GM12891 (cell line): ENCODE data around the gene TBX3. TPM values are rescaled to one million over a fixed set of nuclear protein-coding genes. Genes with fewer than 3 reads are reported as not detected.
"Not testable (repeated sequence)": the region's sequence is repeated elsewhere in the genome, so short reads cannot be mapped to it uniquely, and the experiment has no call there.

Source experiments
- DNase-seq: peaks from one replicate; pipeline ENCODE4 v3.0.0; 2011; ENCODE audit warnings: low spot score; ENCODE audit not compliant: insufficient read length
- FAIRE-seq: peaks from 2 replicates; lab custom pipeline; 2011; peaks lifted over from hg19 to GRCh38; lab: Jason Lieb, UNC
- PAX5 ChIP-seq: IDR thresholded peaks from 2 replicates; pipeline ENCODE4 v1.6.1; 2011; ENCODE audit warnings: low read length, moderate library complexity, mild to moderate bottlenecking; ENCODE audit not compliant: insufficient read depth, severe bottlenecking
- POLR2A ChIP-seq: IDR thresholded peaks from 2 replicates; pipeline ENCODE4 v1.6.1; 2011; ENCODE audit warnings: low read depth, low read length, control low read depth
- POLR2AphosphoS5 ChIP-seq: IDR thresholded peaks from 2 replicates; pipeline ENCODE4 v1.6.1; 2011; ENCODE audit warnings: low read depth, low read length, control low read depth
- POU2F2 ChIP-seq: IDR thresholded peaks from 2 replicates; pipeline ENCODE4 v1.6.1; 2011; ENCODE audit warnings: low read depth, mild to moderate bottlenecking, control low read depth, low read length, moderate library complexity
- SPI1 ChIP-seq: IDR thresholded peaks from 2 replicates; pipeline ENCODE4 v1.6.1; 2011; ENCODE audit warnings: low read depth, low read length, control low read depth
- TAF1 ChIP-seq: IDR thresholded peaks from 2 replicates; pipeline ENCODE4 v1.6.1; 2011; ENCODE audit warnings: low read depth, low read length, control low read depth
- polyA plus RNA-seq: library from polyadenylated mRNA; unstranded; fragments of >200 nt; gene quantifications from one replicate; pipeline ENCODE4 v1.2.1, GENCODE V29; 2012; ENCODE audit warnings: low read depth, missing spikeins, inconsistent platforms; ENCODE audit not compliant: missing spikeins

TBX3 gene
- 0.01 TPM for polyA plus RNA-seq

DNA sequence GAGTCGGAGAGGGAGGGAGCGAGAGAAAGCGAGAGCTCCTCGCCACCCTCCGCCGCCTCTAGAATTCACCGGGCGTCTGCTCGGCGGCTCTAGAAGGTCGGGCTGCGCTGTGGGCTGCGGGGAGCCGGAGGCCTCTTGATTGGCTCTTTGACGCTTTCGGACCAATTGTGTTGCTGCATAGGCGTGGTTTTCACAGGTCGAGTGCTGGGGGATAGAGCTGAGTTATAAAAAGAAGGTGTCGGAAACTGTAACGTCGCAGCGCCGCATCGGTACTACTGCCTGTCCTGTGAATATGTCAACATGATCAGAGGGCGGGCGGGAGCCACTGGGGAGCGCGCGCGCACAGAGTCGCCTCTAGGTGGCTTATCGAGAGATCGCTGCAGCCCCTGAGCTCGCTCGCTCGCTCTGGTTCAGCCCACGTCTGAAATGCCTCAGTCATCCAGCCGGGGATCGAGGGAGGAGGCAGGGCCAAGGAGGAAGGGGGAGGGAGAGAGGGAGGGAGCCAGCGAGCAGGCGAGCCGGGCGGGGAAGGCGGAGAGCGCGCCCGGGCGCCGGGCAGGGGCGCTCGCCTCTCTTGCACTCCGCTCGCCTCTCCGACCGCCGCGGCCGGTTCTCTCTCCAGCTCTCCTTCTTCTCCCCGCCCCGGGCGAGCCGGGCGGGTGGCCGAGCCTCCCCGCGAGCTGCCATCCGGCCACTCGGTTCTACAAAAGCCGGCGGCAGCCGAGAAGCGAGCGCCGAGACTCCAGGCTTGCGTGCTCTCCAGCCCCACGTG is at the start of gene TBX3:
TSS of gene TBX3 (minus strand) at position 78 of the 772 bp plus-strand sequence. CDS start 975 bp downstream, outside the sequence.
- TF ChIP-seq POU2F2 = no peak
- no peak for TF ChIP-seq POLR2A
- TF ChIP-seq POLR2AphosphoS5 = no peak
- no peak for TF ChIP-seq SPI1
- TF ChIP-seq TAF1 = no peak
- TF ChIP-seq PAX5 = no peak
- FAIRE-seq (no peak), DNase-seq (no peak)

DNA sequence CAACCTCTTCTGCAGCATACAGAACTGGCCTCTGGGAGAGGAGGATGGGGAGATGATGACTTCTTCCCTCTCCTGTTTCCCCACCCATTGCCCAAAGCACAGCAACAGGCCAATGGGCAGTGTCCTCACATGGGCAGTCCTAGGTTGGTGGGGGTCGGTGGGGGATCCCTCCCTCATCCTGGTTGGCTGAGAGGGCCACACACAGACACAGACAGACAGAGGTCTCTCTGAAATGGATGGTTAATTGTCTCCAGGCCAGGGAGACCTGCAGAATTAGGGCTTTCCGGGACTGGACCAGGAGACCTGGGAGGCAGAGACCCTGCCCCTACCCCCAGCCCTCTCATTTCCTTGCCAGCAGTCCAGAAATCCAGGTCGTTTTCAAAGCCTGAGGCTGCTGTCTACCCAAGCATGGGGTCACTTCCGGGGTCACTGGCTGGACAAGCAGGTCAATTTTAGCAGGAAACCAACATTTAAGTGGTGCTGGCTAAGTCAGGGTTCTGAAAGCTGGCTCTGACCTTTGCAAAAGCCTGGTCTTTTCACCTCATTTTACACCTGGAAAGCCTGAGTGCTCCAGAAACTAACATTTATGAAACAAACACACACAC is 48.6 kb upstream of the TBX3 start:
- no peak for FAIRE-seq
- TF ChIP-seq TAF1 = no peak
- no peak for TF ChIP-seq POLR2A
- no peak for TF ChIP-seq POU2F2
- TF ChIP-seq POLR2AphosphoS5 = no peak
- no peak for TF ChIP-seq SPI1
- DNase-seq = no peak

DNA sequence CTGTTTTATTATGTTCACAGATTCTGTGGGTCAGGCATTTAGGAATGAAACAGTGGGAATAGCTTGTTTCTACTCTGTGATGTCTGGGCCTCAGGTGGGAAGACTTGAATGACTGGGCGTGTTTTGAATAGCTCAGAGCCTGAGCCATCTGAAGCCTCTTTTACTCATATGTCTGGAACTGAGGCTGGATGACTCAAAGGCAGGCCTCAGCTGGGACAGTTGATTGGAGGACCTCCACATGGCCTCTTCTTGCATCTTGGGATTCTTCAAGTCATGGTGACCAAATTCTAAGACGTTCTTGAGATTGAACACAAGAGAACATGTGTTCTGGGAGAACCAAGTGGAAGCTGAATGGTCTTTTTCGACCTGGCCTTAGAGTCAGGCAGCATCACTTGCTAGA is 45.8 kb upstream of the TBX3 start:
- FAIRE-seq (no peak), DNase-seq (no peak)
- no peak for TF ChIP-seq POLR2A
- no peak for TF ChIP-seq SPI1
- TF ChIP-seq POLR2AphosphoS5 = no peak
- TF ChIP-seq POU2F2 = no peak
- no peak for TF ChIP-seq TAF1
- TF ChIP-seq PAX5 = no peak

DNA sequence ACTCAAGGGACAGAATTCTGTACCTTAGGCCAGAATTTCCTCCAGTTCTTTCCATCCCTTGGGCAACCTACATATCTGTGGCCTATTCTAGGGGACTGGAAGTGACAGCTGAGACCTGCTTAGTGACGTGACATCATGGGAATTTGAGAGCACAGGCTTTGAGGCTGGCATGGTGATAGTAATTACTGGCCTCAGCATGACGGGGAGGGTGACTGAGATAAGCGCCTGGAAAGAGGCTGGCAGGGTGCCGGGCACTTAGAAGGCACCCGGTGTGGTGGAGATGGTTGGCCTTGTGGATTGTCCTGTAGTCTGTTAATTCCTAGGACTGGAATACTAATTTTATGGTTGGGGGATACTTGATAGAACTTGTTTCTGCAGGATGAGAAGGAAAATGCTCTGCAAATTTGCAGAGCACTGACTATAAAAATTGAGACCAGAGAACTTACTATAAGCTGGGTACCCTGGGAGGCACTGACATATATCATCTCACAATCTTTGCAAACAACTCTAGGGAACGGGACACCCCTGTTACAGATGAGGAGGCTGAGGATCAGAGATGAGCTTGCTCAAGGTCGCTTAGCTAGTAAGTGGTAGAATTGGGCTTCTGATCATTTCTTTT is 42.2 kb upstream of the TBX3 start:
- no peak for TF ChIP-seq POLR2A
- TF ChIP-seq TAF1 = no peak
- TF ChIP-seq POU2F2 = no peak
- TF ChIP-seq POLR2AphosphoS5 = no peak
- no peak for TF ChIP-seq SPI1
- FAIRE-seq (no peak), DNase-seq (no peak)

DNA sequence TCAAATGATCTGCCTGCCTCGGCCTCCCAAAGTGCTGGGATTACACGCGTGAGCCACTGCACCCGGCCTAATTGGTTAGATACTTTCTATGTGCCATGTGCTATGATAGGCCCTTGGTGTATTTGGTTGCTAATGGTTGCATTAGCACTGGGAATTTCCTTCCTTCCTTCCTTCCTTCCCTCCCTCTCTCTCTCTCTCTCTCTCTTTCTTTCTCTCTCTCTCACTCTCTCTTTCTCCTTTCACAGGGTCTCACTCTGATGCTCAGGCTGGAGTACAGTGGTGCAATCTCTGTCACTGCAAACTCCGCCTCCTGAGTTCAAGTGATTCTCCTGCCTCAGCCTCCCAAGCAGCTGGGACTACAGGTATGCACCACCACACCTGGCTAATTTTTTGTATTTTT is 38.2 kb upstream of the TBX3 start:
- DNase-seq, FAIRE-seq: not testable (repeated sequence)

DNA sequence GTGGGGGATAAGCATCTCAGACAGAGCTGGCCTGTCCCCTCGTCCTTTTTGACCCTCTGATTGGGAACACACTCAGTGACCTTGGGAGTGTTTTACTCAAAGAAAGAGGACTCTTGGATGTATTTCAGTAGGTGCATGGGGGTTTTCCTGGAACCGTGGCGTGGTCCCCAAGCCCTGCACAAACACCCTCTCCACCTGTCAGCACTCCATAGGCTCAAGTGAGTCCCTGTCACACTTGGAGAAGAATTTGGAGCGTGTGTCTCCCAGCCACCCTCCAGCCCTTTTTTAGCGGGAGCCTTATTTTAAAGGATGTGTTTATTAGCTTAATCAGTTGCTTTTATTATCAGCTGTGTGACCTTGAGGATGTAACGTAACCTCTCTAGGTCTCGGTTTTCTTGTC is 37.3 kb upstream of the TBX3 start:
- TF ChIP-seq PAX5 (no peak), POU2F2 (no peak), POLR2A (no peak), POLR2AphosphoS5 (no peak), SPI1 (no peak), TAF1 (no peak)
- FAIRE-seq (no peak), DNase-seq (no peak)

DNA sequence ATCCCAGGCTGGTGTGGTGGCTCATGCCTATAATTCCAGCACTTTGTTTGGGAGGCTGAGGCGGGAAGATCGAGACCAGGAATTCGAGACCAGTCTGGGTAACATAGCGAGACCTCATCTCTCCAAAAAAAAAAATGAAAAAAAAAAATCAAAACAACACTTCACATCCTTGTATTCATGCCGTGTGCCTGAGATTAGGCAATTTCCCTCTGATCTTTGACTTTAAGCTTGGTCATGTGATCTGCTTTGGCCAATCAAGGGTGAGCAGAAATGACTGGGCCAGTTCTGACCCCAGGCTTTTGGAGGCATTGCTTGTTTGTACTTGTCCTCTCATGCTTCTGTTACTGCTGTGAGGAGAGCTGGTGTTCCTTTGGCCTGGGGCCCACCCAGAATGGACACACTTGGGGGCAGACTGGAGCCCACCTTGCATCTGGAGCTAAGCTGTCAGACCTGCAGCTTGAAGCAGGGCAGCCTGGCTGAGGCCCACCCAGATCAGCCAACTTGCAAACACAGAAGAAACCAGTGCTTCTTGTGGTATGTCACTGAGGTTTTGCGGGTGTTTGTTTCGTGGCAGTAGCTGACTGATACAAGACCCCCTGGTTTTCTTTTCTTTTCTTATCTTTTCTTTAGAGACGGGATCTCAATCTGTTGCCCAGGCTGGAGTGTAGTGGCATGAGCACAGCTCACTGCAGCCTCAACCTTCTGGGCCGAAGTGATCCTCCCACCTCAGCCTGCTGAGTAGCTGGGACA is 29.7 kb upstream of the TBX3 start:
- TF ChIP-seq POLR2AphosphoS5 = no peak
- no peak for TF ChIP-seq POLR2A
- no peak for TF ChIP-seq POU2F2
- FAIRE-seq (no peak), DNase-seq (no peak)

DNA sequence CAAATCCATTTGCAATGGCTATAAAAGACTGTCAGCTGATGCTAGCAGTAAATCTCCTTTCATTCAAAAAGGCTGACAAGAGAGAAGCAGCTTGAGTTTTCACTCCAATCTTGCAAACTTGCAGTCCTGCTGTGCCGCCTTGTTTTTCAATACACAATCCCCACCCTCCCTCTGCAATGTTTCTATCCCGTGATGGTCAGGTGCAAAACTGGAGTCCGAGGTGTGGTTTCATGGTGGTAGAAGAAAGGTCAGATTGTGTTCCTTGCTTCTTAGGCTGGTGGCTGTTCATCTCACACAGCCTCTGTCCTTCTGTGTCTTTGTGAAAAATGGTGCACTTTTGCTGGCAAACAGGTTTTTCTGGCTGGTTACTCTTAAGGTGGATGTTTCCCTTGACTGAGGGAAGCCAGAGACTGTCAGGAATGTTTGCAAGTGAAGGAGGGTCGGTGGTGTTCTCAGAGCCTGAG is 27.7 kb upstream of the TBX3 start:
- FAIRE-seq (no peak), DNase-seq (no peak)
- TF ChIP-seq PAX5 (no peak), POLR2A (no peak), POLR2AphosphoS5 (no peak), POU2F2 (no peak), SPI1 (no peak), TAF1 (no peak)

DNA sequence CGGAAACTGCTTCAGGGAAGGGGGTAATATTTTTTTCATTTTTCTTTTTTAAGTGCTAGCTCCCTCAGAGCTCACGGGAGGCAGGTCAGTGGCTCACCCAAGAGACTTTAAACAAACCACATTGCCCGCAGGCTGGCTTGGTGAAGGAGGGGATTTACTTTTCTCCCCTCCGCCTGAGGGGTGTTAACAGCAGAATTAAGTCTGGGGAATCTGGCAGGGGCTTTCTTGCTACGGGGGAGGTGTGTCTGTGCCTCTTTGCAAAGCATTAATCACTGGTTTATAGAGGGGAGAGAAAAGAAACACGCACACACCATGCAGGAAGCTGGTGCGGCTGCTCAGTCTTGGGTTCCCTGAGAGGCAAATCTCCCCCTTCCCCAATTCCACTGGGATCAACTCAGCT is 26.2 kb upstream of the TBX3 start:
- no peak for FAIRE-seq
- TF ChIP-seq POU2F2 = no peak
- TF ChIP-seq SPI1 = no peak
- TF ChIP-seq POLR2AphosphoS5 = no peak
- no peak for TF ChIP-seq POLR2A
- TF ChIP-seq TAF1 = no peak
- no peak for TF ChIP-seq PAX5
- DNase-seq = no peak

DNA sequence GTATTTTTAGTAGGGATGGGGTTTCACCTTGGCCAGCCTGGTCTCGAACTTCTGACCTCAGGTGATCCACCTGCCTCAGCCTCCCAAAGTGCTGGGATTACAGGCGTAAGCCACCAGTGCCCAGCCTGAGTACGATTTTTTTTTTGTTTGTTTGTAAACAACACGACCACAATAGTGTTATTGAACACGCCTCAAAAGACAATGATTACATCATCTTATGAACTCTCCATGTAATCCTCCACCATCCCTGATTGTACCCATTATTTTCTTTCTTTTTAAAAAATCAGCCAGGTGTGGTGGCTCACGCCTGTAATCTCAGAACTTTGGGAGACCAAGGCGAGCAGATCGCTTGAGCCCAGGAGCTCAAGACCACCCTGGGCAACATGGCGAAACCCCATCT is 25.1 kb upstream of the TBX3 start:
- TF ChIP-seq POLR2AphosphoS5 (no peak), SPI1 (no peak)
- no peak for DNase-seq
- no peak for FAIRE-seq

DNA sequence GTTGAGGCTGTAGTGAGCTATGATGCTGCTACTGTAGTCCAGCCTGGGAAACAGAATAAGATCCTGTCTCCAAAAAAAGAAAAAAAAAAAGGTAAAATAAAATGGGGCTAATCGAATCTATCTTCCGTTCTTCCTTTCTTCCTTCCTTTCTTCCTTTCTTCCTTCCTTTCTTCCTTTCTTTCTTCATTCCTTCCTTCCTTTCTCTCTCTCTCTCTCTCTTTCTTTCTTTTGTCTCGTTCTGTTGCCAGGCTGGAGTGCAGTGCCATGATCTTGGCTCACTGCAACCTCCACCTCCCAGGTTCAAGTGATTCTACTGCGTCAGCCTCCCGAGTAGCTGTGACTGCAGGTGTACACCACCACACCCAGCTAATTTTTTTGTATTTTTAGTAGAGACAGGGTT is 24.6 kb upstream of the TBX3 start:
- not testable (repeated sequence) for FAIRE-seq, DNase-seq
